GM11168 (cell line): ENCODE results near the gene BTBD1.

Experiments
- in situ Hi-C: fragments of 300-500 bp; cut with MboI; formaldehyde crosslinking; loops from one replicate; pipeline ENCODE4 v1.12.0; 2022; ENCODE audit warnings: low sequenced_read_pairs; ENCODE audit not compliant: unreplicated experiment

Gene BTBD1

DNA sequence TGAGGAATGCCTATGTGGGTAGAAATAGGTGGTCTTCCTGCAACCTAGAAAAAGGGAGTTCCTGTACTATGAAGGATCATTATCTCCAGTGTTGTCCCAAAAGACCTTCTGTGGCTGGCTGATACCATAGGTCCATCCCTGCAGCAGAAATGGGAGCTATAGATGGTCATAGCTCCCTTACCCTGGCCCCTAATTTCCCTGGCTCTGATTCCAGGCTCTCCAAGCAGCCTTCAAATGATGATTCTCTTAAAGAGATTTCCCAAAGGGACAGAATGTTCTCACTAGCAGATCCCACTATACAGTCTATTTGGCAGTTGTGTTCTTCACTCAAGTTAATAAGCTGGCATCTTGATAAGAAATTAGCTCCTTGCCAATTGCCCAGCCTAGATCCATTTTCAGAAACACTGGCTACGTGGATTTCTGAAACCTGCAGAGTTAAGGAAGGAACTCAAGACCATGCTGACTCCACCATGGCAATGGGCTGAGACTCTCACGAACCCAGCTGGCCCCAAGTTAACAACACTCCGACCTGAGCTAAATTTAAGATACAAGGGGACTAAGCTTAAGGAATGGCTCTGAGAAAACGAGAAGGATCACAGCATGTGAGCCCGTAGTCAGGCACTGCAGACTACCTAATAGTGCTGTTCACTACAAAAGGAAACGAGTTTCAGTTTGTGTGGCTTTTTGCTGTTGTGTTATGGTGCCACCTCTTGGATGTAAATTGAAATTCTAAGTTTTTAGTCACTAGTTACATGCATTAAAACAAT lies 67.0 kb downstream of the BTBD1 start:
- in situ Hi-C loops, result loop anchor here (10.0 to 25.0 kb wide), 2 partner anchors 145 to 212 kb away; partner anchors contain the start of gene HDGFL3

DNA sequence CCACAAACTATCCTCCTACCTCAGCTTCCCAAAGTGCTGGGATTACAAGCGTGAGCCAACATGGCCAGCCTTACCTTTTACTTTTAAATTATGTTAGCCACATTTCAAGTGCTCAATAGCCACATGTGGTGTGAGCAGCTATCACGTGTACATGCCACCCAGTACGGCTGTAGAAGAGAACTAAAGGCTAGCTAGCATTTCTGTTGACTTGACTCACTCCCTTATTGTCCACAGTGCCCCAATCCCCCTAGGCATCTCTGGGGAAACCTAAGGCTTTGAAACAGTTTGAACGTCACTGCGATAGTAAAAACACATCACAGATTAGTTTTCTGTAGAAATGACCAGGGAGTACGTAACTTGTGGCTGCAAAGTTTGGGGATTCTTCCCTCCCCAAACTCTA lies 67.6 kb downstream of the BTBD1 start:
- in situ Hi-C loops, result no loop called here

DNA sequence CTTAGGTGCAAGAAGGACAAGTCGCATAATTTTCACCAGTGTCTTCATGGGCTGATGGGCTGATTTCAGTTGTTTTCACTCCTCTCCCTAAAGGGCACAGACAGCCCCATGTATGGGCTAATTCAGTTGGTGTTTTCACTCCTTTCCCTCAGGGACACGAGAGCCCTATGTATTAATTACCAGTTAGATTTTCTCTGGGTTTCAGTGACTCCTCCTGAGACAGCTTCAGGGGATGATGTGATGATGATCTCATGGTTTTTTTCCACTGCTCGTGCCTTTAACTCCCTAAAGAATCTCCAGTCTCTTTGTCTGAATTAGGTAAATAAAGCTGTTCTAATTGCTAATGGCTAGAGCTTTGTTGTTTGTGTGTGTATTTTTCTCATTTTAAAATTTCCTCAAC lies 71.1 kb downstream of the BTBD1 start:
- in situ Hi-C loops, result no loop called here

DNA sequence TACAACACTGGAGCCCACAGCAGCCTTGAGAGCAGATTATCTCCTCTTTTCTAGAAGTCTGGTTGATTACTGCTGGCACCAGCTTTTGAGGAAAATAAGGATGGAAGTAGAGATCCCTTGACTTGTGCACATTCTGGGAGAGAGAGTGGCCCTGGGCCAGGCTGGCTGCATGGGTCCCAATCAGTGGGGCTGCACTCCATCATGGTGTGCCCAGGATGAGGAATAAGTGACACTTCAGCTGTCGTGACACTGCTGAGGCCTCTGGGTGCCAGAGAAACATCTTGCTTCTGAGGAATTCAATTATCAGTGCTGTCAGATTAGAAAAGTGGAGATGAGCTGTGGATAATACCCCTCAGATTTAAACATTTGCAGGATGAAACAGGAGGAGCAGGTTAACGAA lies 72.0 kb downstream of the BTBD1 start:
- in situ Hi-C loops, result no loop called here

DNA sequence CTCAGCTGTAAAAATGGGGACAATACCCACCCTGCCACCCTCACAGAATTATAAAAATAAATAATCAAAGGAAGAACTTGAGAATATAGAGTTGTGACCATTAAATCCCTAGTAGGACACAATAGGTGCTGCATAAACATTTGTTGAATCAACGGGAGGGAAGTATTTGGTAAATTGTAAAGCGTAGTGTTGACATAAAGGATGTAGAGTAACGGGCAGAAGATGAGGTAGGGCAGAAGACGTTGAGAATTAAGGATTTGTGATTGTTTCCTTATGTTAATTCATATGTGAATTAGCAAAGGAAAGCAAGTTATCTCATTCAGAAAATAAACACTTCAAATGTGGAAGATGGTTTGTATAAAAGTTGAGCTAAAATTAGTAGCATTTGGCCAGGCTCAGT lies 73.9 kb downstream of the BTBD1 start:
- in situ Hi-C loops, result no loop called here

DNA sequence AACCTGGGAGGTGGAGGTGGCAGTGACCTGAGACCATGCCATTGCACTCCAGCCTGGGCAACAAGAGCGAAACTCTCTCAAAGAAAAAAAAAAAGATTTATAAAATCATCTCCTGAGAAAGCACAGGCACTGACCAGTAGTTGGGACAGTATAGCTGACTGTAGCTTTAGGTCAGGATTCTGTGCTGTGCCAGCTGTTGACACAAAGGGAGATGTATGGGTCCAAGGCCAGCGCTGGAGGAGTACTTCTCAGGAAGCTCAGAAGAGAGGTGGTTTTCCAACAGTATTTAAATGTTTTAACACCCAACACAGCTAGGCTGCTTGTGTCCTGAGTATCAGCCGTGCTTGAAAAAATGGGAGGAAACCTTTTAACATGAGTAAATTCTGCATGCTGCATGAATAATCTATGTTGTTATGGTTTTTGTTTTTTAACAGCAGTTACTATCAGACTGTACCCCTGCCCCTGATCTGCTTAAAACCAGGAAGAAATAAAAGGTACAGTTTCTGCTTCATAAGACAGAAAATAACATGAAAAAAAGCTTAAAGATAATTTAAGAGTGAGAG lies 74.5 kb downstream of the BTBD1 start:
- in situ Hi-C loops, result no loop called here

DNA sequence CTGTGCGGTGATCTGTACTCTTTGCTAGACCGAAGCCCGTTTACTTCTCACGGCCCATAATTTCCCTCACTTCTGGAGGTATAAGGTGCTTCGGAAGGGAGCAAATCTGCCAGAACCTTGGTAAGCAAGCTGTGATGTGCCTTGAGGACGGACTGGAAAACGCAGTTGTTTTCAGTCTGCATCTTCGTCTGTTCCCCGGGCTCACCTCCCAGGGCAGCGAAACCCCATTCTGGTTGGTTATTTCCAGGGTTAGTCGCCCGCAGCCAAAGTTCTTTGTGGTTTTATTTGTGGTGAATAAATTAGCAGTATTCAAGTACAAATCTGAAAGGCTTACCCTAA lies 80.6 kb downstream of the BTBD1 start:
- in situ Hi-C loops, result no loop called here

DNA sequence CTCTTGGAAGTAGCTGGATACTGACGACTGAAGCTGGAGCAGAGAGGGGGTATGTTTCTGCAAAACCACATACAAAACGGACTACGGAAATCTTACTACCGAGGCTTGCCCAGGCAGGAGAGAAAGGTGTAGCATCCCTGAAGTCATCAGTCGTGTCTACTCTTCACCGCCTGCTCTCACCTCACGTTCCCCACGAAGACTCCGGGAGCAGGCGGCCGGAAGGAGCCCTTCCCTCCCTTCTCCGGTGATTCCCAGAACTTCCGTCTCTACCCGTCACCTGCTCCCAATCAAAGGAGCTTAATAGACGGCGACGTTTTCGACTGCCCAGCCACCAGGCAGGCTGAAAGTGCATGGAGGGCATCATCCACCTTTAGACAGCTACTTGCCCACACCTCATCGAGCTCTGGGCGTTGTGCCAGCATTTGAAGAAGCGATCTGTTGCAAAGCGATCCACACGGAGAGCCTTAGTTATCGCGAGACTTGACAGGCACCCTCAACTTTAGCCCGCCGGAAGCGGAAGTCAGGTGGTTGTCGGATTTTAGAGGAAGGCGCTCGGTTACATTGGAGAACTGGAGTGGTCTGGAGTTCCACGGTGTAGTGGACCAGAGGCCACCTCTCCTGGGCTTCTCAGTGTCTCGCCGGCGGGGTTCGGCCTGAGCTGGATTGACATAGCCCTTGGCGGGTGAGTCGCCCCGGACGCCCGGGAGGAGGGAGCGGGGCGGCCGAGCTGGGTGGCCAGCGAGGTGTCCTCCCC lies 81.2 kb downstream of the BTBD1 start, which contains the start of gene RAMAC:
Gene RAMAC, plus strand, starts transcription at position 523 of the 754 bp plus-strand sequence. CDS start 2,809 bp downstream, outside the sequence.
- in situ Hi-C loops, result no loop called here

DNA sequence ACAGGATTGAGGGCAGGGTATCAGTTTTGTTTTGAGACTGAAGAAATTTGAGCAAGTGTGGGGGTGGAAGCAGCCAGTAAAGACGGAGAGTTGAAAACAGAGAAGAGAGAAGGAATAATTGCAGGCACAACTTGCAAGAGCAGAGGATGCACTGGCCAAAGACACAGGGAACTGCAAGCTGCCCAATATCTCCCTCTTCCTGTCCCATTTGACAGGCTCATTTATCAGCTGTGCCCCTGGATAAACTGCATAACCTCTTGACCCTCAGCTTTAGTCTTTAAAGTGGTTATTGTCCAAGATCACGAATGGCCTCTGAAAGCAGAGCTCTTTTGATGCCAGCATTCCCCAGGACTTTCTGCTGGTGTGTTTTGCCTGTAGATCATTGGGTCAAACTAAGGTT lies 86.1 kb downstream of the BTBD1 start:
- in situ Hi-C loops, result no loop called here

DNA sequence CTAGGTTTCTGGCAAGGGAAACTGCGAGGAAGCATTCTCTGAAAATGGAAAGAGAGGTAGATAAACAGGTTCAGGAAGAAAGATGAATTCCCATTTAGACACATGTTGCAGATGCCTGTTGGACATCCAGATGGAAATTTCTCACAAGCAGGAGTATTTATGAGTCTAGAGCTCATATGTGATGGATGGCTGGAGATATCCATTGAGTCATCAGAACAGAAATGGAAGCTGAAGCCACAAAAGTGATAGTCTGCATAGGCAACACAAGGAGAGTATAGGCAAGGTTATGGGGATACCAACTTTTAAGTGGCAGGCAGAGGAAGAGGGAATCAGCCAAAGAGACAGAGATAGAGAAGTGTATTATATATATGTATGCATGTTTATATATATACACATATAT lies 87.3 kb downstream of the BTBD1 start:
- in situ Hi-C loops, result loop anchor here (10.0 kb wide), 1 partner anchor 125 kb away; no protein-coding TSS in a partner anchor

DNA sequence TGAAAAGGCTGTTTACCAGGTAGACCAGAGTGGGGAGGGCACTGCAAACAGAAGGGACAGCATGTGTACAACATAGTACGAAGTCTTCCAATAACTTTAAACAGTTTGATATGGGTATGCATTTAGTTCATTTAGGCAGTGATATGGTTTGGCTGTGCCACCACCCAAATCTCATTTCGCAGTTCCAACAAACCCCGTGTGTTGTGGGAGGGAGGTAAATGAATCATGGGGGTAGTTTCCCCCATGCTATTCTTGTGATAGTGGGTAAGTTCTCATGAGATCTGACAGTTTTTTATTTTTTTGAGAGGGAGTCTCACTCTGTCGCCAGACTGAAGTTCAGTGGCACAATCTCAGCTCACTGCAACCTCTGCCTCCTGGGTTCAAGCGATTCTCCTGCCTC lies 88.6 kb downstream of the BTBD1 start:
- in situ Hi-C loops, result loop anchor here (10.0 kb wide), 1 partner anchor 124 kb away; no protein-coding TSS in a partner anchor

DNA sequence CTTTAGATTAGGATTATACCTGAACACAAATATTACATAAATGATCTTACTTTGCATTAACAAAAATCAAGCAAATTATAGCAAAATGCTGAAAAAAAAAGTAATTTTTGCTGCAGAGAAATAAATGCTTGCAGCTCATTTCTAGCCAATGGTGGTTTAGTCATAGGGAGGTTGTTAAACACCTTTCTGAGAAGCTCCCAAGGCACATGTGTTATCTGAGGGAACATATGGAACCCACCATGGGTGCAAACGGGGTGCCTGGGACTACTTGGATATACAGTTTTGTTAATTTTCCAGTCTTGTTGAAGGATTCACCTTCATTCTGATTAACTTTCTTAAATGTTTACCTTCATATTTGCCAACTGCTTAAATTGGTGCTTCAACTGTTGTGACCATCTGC lies 90.0 kb downstream of the BTBD1 start:
- in situ Hi-C loops, result loop anchor here (10.0 kb wide), 1 partner anchor 122 kb away; no protein-coding TSS in a partner anchor

DNA sequence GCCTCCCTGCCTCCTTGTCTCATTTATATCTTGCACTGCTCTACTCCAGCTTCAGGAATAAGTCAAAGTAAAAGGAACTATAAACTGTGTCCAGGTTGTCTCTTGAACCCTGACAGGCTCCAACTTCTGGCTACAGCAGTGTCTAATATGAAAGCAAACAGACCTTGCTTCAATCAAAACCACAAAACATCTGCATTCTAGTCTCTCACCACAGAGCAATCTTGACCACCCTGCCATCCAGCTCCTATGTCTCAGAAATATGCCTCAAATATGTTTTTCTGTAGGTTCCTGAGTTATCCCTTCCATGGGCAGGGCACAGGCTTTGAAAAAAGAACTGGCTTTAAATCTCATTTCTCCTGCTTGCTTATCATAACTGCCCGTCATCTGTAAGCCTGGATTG lies 94.1 kb downstream of the BTBD1 start:
- in situ Hi-C loops, result loop anchor here (10.0 kb wide), 1 partner anchor 118 kb away; no protein-coding TSS in a partner anchor

DNA sequence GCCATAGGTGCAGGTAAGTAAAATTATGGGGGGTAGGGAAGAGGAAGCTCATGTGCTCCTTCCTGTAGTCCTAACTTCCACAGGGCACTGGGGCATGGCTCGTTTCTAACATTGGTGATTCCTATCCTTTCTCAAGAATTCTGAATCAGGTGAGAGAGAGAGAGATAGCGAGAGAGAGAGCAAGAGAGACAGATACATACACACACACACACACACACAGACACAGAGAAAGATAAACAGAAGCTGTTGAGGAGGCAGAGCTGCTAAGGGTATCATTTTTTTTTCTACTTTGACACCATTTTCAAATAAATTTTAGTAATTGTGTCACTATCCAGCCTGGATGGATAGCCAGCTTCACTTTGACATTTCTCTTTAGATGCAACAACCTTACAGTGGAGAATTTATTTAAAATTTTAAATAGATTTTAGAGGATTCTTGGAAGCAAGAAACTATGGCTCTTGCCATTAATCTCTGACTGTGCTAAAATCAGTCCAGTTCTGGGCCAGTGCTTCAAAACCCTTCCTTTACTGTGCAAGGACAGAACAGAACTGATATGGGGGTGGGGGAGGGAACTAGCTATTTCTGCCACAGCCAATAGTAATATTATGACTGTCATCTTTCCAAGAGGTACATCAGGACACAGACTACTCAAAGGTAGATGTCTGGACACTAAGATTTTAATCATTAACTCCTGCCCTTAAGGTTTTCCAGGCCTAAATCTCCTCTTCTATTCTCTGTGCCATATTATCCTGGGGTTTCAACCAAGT lies 95.7 kb downstream of the BTBD1 start:
- in situ Hi-C loops, result loop anchor here (10.0 kb wide), 1 partner anchor 117 kb away; no protein-coding TSS in a partner anchor

DNA sequence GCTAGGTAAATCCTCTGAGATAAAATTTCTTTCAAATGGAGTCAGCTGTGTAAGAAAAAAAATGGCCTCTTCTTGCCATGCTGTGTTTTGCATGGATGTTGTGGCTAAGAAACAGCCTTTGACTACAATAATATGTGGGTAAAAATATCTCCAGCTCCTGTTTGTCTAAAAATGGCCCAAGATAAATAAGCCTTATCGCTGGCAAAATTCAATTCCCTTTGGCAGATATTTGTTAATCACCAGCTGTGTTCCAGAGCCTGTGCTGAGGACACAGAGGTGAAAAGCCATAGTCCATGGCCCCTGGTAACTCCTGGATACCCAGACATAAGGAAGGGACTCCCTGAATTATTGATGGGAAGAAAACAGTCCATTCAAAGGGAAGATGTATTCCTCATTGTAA lies 96.4 kb downstream of the BTBD1 start:
- in situ Hi-C loops, result loop anchor here (10.0 kb wide), 1 partner anchor 116 kb away; no protein-coding TSS in a partner anchor

DNA sequence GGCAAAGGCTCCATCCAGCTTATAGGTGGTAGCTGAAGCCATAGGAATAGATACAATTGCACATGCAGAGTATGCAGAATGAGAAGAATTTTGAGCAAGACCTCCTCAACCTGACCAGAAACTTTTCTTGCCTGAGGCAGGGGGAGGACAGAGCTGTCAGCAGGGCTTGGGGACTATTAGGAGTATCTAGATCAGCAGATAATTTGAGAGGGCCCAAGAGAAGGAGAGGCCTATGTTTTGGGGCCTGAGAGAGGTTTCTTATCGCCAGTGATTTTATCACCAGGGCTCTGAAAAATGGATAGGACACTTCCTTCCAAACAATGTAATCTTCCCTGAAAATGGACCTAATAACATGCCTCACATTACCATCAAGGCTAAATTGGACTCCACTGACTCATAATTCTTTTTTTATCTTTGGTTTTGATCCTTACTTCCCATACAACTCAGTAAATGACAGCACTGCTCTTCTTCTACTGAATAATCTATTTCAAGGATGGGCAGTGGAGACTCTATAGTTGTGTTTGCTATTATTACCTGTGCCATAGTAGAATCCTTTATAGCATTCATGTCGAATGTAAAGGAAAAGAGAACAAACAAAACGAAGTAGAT lies 96.9 kb downstream of the BTBD1 start:
- in situ Hi-C loops, result loop anchor here (10.0 kb wide), 1 partner anchor 115 kb away; no protein-coding TSS in a partner anchor

DNA sequence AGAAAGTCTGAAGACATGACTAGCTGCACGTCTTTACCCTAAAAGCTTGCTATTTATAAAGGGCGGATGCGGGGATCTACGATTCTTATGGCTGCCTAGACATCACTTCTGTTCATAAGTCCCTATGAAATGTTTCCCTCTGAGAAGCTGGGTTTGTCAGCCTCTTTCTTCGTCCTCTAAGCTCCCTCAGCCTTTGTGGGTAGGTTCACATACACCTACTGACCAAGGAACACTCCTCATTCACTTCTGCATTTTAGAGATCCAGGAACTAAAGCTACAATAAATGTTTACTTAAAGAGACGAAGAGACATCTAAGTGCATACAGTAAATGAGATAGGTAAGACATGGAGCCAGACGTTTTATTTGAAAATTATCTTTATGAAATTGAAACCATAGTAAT lies 97.7 kb downstream of the BTBD1 start:
- in situ Hi-C loops, result no loop called here

DNA sequence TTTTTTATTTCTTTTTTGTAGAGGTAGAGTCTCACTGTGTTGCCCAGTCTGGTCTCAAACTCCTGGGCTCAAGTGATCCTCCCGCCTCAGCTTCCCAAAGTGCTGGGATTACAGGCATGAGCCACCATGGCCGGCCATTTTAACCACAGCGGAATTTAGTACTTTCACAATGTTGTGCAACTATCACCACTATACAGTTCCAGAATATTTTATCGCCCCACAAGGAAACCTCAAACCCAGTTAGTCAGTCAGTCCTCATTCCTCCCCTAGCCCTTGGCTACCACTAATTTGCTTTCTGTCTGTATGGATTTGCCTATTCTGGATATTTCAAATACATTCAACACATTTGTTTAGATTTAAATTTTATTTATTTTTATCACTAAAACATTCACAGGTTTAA lies 99.0 kb downstream of the BTBD1 start:
- in situ Hi-C loops, result no loop called here

DNA sequence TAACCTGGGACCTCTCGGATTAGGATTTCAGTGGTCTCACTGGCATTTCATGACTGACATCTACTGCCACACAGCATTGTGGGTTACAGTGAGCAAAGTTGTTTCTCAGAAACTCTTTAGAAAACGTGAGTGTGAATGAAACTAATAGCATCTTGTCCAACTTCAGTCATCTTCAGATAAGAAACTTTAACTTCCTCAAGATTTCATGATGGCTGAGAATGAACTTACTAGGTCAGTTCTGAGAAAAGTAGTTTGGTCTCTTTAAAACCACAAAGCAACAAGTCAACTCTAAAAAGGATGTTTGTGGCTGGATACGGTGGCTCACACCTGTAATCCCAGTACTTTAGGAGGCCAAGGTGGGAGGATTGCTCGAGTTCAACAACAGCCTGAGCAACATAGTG lies 100.4 kb downstream of the BTBD1 start:
- in situ Hi-C loops, result no loop called here
